Parathyroid adenoma (tissue), 2 donors: ENCODE results near the gene MEIS1.

Experiments
- H2AFZ ChIP-seq: fragments of 300-600 bp; sonication (generic); one replicate; pipeline ENCODE4 v1.7.0; 2017; ENCODE audit warnings: antibody characterized with exemption, mild to moderate bottlenecking
- H3K27ac ChIP-seq: fragments of 300-600 bp; sonication (generic); one replicate; pipeline ENCODE4 v1.7.0; 2017
- H3K27me3 ChIP-seq: fragments of 300-600 bp; sonication (generic); one replicate; pipeline ENCODE4 v1.7.0; 2017; ENCODE audit warnings: low read length; ENCODE audit not compliant: control insufficient read depth, insufficient read depth
- H3K36me3 ChIP-seq: fragments of 300-600 bp; sonication (generic); one replicate; pipeline ENCODE4 v1.7.0; 2017; ENCODE audit warnings: low read length; ENCODE audit not compliant: control insufficient read depth, insufficient read depth
- H3K4me1 ChIP-seq: fragments of 300-600 bp; sonication (generic); one replicate; pipeline ENCODE4 v1.7.0; 2017; ENCODE audit warnings: control low read depth
- H3K4me2 ChIP-seq: fragments of 300-600 bp; sonication (generic); one replicate; pipeline ENCODE4 v1.7.0; 2017; ENCODE audit warnings: low read length
- H3K4me3 ChIP-seq: fragments of 300-600 bp; sonication (generic); one replicate; pipeline ENCODE4 v1.7.0; 2017; ENCODE audit warnings: low read depth, low read length
- H3K79me2 ChIP-seq: fragments of 300-600 bp; sonication (generic); one replicate; pipeline ENCODE4 v1.7.0; 2017; ENCODE audit warnings: control low read depth
- H3K9ac ChIP-seq: fragments of 300-600 bp; sonication (generic); one replicate; pipeline ENCODE4 v1.7.0; 2017; ENCODE audit warnings: mild to moderate bottlenecking
- H3K9me3 ChIP-seq: fragments of 300-600 bp; sonication (generic); one replicate; pipeline ENCODE4 v1.7.0; 2017; ENCODE audit warnings: low read length; ENCODE audit not compliant: control insufficient read depth
- TF ChIP-seq, protein P1 (sequence below): fragments of 300-600 bp; sonication (generic); IDR thresholded peaks from one replicate; pipeline ENCODE4 v1.7.0; 2017; ENCODE audit warnings: antibody characterized with exemption, mild to moderate bottlenecking
- donor health status: primary hyperparathyroidism.

The MEIS1 gene

GRCh38 chr2:66414896-66415295 is 20.0 kb upstream of the MEIS1 start:
- Histone ChIP-seq H3K27me3 (no peaks in the 10 kb centered on the region), H3K9me3 (no peaks in the 10 kb centered on the region), H3K4me2 (no peak overlapping the region), H3K36me3 (no peaks in the 10 kb centered on the region), H3K27ac (no peak overlapping the region), H3K9ac (no peak overlapping the region), H2AFZ (no peak overlapping the region), H3K4me3 (no peak overlapping the region), H3K4me1 (no peaks in the 10 kb centered on the region), H3K79me2 (no peaks in the 10 kb centered on the region)
- TF ChIP-seq, protein P1, sequence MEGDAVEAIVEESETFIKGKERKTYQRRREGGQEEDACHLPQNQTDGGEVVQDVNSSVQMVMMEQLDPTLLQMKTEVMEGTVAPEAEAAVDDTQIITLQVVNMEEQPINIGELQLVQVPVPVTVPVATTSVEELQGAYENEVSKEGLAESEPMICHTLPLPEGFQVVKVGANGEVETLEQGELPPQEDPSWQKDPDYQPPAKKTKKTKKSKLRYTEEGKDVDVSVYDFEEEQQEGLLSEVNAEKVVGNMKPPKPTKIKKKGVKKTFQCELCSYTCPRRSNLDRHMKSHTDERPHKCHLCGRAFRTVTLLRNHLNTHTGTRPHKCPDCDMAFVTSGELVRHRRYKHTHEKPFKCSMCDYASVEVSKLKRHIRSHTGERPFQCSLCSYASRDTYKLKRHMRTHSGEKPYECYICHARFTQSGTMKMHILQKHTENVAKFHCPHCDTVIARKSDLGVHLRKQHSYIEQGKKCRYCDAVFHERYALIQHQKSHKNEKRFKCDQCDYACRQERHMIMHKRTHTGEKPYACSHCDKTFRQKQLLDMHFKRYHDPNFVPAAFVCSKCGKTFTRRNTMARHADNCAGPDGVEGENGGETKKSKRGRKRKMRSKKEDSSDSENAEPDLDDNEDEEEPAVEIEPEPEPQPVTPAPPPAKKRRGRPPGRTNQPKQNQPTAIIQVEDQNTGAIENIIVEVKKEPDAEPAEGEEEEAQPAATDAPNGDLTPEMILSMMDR = no peak

DNA sequence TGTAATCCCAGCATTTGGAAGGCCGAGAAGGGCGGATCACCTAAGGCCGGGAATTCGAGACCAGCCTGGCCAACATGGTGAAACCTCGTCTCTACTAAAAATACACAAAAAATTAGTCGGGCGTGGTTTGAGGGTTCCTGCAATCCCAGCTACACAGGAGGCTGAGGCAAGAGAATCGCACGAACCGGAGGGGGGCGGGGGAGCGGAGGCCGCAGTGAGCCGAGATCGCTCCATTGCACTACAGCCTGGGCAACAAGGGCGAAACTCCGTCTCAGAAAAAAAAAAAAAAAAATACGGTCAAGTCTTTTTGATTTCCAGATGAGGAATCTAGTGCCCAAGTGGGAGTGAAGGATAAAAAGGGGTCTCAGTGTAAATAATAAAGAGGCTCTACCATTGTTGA is 16.5 kb upstream of the MEIS1 start:
- no peak overlapping the region for H3K9ac ChIP-seq
- no peaks in the 10 kb centered on the region for H3K27me3 ChIP-seq
- H3K79me2 ChIP-seq = no peaks in the 10 kb centered on the region
- H3K4me2 ChIP-seq = no peak overlapping the region
- H3K9me3 ChIP-seq = no peaks in the 10 kb centered on the region
- H3K27ac ChIP-seq = no peak overlapping the region
- H3K36me3 ChIP-seq = no peaks in the 10 kb centered on the region
- H2AFZ ChIP-seq = no peak overlapping the region
- H3K4me1 ChIP-seq = no peaks in the 10 kb centered on the region
- TF ChIP-seq, protein P1 = no peak
- no peak overlapping the region for H3K4me3 ChIP-seq

- Histone ChIP-seq H3K4me3 (no peak overlapping the region), H3K27ac (no peak overlapping the region), H3K9ac (no peak overlapping the region), H3K79me2 (no peaks in the 10 kb centered on the region), H3K27me3 (no peaks in the 10 kb centered on the region), H3K9me3 (no peaks in the 10 kb centered on the region), H3K36me3 (no peaks in the 10 kb centered on the region), H3K4me1 (no peaks in the 10 kb centered on the region), H3K4me2 (no peak overlapping the region), H2AFZ (no peak overlapping the region)
- TF ChIP-seq, protein P1 = no peak
Observed at GRCh38 chr2:66421612-66422011, 13.3 kb upstream of the MEIS1 start.

DNA sequence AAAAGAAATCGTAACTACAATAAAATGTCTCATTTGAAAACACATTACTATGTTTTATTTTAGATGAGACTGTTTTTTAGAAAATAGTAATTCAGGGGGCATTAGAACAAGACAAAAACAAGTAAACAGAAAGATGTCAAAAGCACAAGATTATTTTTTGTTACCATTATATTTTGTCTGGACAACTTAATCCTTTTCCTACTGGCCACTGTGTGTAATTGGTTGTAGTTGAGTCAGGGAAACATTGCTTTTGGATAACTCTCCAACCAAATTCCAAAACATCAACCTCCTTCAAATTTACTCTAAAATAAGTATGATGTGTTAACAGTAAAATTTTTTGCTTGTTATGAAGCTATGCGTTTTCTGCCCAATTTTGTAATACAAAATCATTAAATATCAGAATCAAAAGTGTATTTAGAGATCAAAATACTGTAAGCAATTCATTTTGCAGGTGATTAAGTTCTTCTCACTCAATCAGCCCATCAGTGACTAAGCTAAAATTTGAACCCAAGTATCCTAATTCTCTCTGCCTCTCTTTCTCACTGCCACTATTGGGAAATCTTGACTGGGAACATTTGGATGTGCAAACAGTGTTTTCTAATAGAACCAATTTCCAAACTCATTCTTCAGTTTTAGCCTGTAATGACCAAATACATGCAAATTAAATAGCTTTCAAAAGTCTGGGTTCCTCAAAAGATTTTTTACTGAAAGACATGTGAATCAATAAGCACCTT is 11.4 kb upstream of the MEIS1 start:
- TF ChIP-seq, protein P1 = no peak
- H3K27ac ChIP-seq = no peak overlapping the region
- H3K4me2 ChIP-seq = no peak overlapping the region
- no peak overlapping the region for H2AFZ ChIP-seq
- no peaks in the 10 kb centered on the region for H3K27me3 ChIP-seq
- no peaks in the 10 kb centered on the region for H3K9me3 ChIP-seq
- H3K4me1 ChIP-seq = no peaks in the 10 kb centered on the region
- no peak overlapping the region for H3K9ac ChIP-seq
- no peaks in the 10 kb centered on the region for H3K79me2 ChIP-seq
- no peak overlapping the region for H3K4me3 ChIP-seq
- no peaks in the 10 kb centered on the region for H3K36me3 ChIP-seq
